Measurements from ENCODE around the gene NKX6-2.
"Not testable (repeated sequence)": the region's sequence is repeated elsewhere in the genome, so short reads cannot be mapped to it uniquely, and the experiment has no call there.

Gene NKX6-2

DNA sequence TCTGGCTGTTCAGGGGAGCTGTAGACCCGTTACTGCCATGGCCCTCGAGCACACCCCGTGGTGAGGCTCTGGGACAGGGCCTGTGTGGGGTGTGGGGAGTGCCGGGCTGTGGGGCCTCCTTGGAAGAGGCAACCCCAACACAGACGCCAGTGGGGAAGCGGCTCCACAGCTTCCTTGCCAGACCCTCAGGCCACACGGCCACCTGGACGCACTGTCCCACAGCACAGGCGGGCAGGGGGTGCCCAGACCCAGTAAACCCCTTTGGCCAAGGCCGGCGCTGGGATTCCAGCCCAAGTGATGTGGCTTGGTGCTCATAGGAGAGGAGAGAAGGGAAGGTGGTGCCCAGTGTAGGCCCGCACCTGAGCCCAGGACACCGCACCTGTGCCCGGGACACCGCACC, 12.9 kb upstream of the NKX6-2 start:
- DNase-seq, result no peak

DNA sequence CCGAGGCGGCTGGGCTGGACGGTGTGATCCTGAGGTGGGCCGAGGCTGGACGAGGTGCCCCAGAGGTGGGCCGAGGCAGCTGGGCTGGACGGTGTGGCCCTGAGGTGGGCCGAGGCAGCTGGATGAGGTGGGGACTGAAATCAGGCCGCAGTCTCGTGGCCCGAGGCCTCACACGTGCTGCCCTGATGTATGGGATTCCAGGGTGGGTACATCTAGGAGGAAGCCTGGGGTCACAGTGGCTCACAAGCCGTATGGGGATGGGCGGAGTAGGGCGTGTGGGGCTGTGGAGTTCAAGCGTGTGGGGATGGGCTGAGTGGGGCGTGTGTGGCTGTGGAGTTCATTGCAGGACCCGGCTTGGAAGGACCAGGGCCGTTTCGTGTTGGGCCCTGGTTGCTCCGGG, 12.5 kb upstream of the NKX6-2 start:
- DNase-seq, result no peak

DNA sequence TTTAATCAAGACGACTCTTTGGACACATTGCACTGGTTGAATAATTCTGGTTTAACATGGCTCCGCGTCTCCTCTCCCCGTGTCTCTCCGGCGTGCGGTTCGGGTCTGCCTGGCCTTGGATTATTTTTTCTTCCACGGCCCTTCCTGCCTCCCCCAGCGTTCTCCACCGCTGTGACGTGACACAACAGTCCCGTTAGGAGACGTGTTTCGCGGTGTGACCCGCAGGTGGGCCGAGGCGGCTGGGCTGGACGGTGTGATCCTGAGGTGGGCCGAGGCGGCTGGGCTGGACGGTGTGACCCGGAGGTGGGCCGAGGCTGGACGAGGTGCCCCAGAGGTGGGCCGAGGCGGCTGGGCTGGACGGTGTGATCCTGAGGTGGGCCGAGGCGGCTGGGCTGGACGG, 12.0 kb upstream of the NKX6-2 start:
- DNase-seq, result not testable (repeated sequence)

DNA sequence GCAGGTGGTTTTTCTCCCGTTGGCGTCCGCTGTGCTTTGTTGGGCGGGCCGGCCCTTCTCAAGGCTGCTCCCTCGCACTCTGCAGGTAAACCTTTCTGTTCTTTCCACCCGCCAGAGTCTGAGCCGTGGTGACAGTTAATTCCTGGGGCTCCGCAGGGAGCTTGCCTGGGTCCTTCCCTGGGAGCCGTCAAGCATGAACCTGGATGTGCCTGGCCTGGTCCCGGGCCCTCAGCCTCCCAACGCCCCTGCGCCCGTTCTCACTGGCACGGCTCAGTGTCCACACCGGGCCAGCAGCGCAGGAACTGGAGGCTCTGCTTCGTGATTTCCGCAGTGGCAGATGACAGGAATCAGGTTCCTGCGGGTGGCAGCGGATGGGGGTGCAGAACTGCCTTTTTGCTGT, 10.9 kb upstream of the NKX6-2 start:
- DNase-seq, result no peak

DNA sequence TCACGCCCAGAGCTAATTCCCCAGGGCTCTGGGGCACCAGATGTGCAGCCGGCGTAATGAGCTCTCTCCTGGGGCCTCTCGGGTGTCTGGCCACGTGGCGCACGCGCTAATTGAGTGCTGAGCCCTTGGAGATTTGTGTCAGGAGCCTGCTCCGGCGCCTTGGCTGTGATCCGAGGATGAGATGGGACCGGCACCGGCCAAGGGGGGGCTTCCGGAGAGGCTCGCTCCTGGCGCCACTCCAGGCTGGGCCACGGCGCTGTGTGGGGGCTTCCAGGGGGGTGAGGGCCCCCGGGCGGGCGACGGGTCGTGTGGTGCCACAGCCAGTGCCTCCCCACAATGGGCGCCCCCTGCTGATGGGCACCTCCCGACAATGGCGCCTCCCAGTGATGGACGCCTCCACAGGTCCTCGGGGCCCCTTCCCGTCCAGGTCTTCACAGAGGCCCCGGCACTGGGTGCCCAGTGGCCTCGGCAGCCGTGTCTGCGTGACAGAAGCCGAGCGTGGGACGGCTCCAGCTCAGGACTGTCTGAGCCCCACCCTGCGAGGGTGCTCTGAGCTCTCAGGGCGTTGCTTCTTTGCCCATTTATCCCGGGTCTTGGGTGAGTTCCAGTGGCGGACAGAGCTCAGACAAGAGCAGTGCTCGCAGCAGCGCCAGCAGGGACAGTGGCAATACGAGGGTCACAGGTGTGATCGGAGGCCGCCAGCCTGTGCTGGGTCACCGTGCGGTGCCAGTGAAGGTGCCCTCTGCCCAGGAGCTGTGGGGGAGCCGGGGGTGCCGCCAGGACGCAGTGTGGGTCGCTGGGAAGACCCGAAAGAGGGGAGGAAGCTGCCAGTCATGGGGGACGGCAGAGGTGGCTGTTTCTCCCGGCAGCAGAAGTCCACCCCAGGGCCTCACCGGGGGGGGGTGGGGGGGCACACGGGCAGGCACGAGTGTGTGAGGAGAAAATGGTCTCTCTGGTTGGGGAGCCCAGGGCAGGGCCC, 8.2 kb upstream of the NKX6-2 start:
- DNase-seq, result no peak

DNA sequence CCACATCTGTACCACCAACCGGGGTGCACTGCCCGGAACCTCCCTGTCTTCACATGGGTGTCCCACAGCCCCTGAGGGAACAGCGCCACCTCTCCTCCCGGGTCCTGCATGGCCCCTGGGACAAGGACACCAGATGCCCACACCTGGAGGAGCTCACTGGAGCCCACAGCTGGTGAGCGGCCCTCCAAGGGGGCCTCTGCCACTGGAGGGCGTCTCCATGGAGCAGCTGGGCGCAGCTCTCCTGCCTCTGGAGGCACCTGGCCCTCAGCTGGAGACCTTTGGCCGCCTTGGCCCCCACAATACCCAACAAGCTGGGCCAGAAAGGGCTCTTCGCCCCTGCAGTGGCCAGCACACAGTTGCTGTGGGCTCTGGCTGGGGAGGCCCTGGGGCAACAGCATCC, 7.3 kb upstream of the NKX6-2 start:
- DNase-seq, result no peak

DNA sequence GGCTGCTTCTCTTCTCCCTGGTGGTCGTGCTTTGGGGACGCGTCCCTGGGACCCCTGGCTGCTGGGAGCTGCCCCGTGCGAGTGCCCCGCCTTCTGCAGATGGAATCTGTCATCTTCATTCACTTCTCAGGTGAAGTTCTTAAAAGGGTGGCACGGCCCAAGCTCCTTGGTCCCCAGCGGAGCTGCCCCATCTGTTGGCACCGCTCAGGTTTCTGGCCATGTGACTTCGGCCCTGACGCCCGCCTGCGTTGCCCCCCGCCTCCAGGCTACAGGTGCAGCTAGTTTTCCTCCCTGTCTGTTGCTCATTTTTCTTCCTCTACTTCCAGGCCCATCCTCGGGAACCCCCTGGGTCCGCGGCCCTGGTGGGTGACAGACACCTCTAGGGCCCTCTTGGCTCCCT, 6.8 kb upstream of the NKX6-2 start:
- DNase-seq, result no peak

DNA sequence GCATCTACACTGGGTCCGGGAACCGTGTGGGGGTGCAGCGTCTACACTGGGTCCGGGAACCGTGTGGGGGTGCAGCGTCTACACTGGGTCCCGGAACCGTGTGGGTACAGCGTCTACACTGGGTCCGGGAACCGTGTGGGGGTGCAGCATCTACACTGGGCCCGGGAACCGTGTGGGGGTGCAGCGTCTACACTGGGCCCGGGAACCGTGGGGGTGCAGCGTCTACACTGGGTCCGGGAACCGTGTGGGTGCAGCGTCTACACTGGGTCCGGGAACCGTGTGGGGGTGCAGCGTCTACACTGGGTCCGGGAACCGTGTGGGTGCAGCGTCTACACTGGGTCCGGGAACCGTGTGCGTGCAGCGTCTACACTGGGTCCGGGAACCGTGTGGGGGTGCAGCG, 6.2 kb upstream of the NKX6-2 start:
- not testable (repeated sequence) for DNase-seq

DNA sequence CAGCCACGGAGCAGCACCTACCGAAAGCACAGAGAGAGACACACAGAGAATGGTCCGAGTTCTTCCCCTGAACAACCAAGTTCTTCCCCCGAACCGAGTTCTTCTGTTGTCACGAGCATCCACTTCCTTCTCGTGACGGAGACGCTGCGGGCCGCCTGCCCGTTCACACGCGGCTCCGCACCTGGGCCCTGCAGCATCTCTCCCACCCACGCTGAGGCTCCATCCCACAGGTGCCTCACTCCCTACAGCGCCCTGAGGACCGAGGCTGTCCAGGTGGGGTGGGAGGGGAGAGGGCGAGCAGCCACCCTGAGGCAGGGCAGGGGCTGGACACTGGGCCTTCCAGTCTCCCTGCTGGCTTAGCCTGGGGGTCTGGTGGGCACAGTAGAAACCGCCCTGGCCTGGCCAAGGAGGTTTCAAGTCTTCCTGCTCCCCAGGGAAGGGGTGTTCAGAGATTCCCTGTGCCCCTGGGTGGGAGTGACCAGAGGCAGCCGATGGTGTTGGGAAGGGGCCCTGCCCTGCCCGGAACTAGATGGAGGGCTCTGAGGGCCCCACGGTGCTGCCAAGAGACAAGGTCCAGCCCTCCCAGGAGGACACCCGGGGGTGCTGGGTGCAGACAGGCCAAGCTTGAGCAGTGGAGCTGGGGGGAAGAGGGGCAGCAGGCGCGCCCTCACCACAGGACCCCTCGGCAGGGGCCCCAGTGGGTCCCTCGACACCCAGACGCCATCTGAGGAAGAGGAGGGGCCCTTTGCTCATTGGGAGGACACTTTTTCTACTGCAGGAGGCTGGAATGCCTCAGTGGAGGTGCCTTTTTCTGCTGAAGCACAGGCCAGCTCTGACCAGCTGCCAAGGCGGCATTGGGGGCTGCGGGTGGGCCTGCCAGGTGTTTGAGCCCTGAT, 5.2 kb upstream of the NKX6-2 start:
- DNase-seq, result no peak

DNA sequence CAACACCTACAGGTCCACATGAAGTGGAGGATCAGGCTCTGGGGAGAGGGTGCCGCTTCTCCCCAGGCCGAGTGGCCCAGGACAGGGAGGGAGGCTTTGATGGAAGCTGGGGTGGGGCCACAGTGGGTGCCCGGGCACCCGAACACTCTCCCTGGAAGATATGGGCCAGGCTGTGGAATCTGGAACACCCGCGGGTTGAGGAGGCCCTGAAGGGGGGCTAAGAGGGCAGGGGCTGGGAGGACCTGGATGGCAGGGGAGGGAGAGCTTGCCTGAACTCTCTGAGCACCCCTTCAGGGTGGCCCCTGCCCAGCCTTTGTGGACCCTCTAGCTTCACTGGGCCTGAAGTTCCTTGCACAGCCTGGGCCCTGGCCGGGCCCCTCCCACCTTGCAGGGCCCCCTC, 4.5 kb upstream of the NKX6-2 start:
- DNase-seq, result no peak

DNA sequence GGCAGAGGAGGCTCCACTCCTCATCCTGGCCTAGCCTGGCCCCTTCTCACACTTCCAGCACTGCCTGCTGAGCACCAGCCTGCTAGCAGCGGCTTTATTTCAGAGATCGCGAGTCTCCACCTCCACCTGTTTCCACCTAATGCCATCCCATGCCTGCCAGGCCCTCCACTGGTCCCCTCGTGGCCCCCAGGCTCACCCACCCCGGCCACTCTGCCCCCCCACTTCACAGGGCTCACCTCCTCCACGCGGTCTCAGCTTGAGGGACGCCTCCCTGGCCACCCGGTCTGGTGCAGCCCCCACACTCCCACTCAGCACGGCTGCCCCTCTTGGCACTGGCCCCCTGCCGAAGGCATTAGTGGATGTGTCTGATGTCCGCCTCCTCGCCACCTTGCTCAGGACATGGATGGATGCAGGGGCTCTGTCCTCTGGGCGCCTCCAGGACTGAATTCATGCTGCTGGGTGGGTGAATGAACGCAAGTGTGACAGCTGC, 3.8 kb upstream of the NKX6-2 start:
- no peak for DNase-seq

DNA sequence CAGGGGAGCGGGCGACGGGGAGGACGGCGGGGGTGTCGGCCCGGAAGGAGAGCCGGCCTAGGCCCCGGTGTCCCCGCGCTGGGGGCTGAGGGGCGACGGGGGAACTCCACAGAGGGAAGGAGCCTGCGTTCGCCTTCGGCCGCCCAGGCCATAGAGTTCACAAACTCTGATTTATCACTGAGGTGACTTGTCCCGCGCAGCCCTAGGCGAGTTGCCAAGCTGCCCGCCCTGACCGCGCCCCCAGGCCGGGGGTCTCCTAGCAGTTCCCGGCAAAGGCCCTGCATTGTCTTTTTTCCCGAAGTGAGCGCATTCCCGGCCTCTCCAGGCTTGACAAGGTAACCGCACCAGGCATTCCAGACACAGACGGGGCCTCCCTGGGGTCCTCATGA, 2.9 kb upstream of the NKX6-2 start:
- no peak for DNase-seq

DNA sequence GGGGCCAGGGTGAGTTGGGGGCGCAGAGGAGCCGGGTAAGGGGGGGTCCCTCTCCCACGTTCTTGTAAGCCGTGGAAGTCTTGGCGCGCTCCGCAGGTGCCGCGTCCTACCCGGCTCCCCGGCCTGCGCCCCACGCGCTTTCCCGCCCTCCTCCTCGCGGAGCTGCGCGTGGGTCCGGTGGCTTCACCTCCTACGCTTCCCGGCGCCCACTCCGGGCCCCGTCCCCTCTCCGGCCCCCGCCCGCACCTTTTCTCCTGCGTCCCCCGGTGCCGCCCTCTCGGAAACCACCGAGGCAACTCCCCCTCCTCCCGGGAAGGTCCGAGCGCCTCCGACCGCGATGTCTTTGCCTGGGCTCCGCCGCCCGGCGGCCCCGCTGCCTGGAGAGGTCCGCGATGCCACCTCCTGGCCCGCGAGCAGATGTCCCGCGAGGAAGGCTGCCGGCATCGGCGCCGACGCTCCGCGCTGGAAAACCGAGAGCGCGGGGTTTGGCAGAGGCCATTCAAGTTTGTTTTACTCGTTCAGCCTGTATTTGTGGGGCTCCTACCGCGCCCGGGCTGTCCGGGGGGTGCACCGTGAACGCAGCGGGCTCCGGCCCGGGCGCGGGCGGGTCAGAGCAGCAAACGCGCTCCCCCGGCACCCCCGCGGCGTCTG, 2.4 kb upstream of the NKX6-2 start:
- peak; percentile 57 for DNase-seq

DNA sequence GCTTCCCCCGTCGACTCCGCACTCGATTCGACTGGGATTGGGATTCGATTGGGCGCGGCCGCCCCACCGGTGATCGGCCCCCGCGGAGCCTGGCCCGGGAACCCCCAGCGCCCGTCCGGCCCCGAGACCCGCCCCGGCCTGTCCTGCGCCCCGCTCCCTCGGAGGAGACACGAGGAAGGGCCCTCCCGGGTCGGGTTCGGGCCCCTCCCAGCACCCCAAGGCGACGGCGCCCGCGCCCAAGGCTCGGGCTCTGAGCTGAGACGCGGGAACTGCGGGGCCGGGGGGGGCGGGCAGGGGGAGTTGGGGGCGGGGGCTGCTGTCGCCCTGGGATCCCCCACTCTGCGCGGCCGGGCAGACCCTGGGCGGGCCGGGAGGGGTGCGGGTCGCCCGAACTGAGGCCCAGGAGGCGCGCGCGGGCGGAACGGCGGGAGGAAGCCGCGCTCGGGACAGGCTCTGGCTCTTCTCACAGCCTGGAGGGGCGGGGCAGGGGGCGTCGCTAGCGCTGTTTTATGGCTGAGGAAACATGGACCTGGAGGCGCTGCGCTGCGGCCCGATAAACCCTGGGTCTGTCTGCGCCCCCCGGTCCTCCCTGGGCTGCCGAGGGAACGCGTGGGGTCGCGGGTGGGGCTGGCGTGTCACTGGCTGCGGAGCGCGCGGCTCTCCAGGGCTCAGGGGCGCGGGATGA, 1.7 kb upstream of the NKX6-2 start:
- DNase-seq, result no peak

DNA sequence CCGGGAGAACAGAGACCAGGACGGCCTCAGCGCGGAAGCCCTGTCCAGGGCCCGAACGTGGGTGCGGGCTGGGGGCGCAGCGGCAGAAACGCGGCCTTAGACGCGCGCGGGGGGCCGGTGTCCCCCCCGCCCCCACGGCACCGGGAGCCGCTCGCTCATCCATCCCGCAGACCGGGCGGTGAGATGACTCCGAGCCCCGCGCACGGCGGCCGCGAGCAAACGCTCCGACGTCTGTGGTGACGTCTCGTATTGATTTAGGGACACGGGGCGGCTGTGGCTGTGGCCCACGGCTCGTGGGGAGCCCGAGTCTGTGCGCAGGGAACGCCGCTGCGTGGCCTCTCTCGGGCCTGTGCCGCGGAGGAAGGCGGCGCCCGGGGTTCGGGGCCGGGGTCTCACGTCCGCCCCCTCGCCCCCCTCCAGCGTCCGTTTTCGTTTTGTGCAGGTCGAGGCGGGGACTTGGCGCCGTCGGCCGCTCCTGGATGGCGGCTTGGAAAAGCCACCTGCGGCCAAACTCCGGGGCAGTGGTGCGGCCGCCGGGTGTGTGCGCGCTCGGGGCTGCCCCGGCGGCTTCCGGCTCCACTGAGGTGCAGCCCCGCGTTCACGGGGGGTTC, 1.0 kb upstream of the NKX6-2 start:
- DNase-seq, result peak; percentile 68

DNA sequence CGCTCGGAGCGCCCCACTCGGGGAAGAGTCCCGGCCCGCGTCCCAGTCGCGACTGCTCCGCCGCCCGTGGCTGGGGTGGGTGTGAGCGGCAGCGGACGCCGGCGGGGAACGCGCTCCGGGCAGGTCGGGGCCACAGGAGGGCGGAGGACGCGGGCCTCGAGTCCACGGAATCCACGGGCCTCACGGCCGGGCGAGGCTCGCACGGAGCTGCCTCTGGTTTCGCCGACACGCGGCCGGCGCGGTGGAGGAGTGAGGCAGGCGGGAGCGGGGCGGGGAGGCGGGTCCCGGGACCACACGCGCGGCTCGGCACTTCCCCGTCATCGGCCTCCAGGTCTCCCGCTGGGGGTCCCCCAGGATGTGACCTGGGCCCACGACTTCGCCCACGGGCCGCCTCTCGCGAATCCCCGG, 533 bp upstream of the NKX6-2 start:
- peak; percentile 51 for DNase-seq

DNA sequence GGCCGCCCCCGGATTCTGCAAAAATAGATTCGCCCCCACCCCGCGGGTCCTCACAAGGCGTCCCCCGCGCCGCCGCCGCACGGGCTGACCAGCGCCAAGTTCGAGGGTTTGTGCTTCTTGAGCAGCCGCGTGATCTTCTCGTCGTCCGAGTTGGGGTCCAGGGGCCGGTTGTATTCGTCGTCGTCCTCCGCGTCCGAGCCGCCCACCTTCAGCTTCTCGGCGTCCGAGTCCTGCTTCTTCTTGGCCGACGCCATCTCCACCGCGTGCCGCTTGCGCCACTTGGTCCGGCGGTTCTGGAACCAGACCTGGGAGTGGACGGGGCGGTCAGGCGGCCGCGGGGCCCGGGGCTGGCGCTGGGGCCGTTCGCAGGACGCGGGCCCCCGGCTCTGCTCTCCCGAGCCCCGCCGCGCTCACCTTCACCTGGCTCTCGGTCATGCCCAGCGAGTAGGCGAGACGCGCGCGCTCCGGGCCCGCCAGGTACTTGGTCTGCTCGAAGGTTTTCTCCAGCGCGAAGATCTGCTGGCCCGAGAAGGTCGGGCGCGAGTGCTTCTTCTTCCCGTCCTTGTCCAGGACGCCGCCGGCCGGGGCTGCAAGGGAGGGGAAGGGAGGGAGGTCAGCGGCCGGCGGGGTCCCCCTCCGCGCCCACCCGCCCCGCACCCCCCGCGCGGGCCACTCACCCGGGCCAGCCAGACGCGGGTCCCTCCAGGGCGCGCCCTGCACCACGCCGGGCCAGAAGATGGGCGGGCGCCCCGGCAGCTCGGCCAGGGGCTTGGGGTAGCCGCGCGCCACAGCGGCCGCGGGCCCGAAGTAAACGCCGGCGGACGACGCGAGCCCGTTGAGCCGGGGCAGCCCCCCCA, 853 bp downstream of the NKX6-2 start:
- DNase-seq, result no peak

DNA sequence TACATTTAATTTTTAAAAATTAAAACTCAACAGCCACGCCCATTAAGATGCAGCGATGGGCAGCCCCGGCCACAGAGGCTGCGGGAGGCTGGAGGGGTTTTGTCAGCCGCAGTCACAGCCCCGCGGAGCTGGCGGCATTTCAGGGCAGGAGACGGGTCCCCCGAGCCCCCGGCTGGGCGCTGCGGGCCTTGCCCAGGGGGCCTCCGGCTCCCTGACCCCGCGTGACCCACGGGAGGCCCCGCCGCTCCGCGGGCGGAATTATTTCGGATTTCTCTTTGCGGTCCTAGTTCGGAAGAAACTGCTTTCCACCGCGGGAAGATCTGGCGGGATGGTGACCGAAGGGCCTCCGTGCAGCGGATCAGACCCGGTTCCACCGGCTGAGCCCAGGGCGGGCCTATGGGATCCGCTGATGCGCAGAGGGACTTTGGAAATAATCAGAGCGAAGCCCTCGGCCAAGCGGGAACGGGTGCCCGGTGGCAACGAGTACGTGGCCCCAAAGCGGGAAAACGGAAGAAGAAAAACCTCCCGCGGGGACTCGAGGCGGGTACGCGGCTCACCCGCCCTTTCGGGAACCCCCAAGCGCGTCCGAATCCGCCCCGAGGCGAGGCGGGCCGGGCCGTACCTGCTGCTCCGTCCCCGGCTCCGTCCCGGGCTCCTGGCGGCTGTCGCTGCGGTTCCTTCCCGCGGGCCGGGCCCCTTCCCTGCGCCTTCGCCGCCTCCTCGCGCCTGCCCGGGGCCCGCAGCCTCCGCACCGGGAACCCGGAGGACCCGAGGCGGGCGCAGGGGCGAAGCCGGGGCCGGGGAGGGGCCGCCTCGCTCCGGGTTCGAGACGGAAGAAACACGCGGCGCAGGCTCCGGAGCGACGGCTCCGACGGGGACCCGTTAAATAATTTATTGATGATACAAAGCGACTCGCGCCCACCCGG, 1.7 kb downstream of the NKX6-2 start:
- DNase-seq, result peak; percentile 71

DNA sequence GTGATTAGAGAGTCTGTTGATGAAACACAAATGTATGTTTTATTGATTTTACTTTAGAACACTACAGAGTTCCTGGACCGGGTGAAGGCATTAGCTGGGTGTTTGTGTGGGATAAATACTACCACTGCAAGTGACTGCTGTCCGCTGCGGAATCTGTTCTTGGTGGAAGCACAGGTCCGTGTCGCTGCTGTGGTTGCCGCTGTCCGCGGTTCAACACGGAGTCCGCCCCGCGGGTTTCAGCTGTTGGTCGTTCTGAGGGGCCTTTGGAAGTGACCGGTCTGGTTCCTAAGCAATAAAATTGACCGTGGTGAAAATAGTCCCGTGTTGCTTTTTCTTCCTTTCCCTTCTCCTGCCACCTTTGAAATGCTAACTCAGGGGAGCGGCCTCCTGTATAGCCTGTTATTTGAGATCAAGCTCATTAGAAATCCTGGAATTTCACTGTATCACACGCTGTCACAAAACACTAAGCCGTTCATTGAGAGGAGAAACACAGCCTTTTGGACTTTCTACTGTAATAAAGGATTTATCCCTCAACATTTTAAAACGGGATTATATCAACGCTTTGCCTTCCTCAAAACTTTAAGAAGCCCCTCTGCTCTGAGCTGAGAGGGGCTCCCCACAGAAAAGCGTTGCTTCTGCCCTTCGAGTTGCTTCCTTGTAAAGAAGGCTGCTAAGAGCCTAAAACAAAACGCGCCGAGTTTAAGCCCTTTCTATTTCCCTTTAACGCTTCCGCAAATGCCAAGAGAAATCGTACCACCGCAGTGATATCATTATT, 2.6 kb downstream of the NKX6-2 start:
- DNase-seq, result peak; percentile 62
